H9 (cell line): ENCODE measurements around the gene DACH1. TPM values are rescaled to one million over a fixed set of nuclear protein-coding genes. Genes with fewer than 3 reads are reported as not detected.

Experiments
- DNase-seq: peaks from one replicate; pipeline ENCODE4 v3.0.0-alpha.2; 2017
- H2AFZ ChIP-seq: one replicate; pipeline ENCODE4 v1.6.1; 2013; ENCODE audit warnings: mild to moderate bottlenecking, low read length, control low read depth, moderate library complexity
- H2AK5ac ChIP-seq: 2 replicates; pipeline ENCODE4 v1.6.1; 2013; ENCODE audit warnings: low read length, control low read depth, mixed read lengths; ENCODE audit not compliant: insufficient read length
- H2BK120ac ChIP-seq: one replicate; pipeline ENCODE4 v1.6.1; 2013; ENCODE audit warnings: low read depth, mild to moderate bottlenecking, low read length, control low read depth, inconsistent platforms; ENCODE audit not compliant: poor library complexity, severe bottlenecking
- H2BK12ac ChIP-seq: 2 replicates; pipeline ENCODE4 v1.6.1; 2013; ENCODE audit warnings: low read length, control low read depth, mixed read lengths, low read depth; ENCODE audit not compliant: insufficient read length
- H2BK15ac ChIP-seq: 2 replicates; pipeline ENCODE4 v1.6.1; 2013; ENCODE audit warnings: low read depth, low read length, control low read depth
- H2BK20ac ChIP-seq: one replicate; pipeline ENCODE4 v1.6.1; 2013; ENCODE audit warnings: low read depth, mild to moderate bottlenecking, low read length, control low read depth, inconsistent platforms; ENCODE audit not compliant: poor library complexity, severe bottlenecking
- H2BK5ac ChIP-seq: 2 replicates; pipeline ENCODE4 v1.6.1; 2013; ENCODE audit warnings: low read length, control low read depth, mixed read lengths; ENCODE audit not compliant: insufficient read length
- H3K14ac ChIP-seq: 2 replicates; pipeline ENCODE4 v1.6.1; 2013; ENCODE audit warnings: low read length, control low read depth; ENCODE audit not compliant: insufficient read depth
- H3K18ac ChIP-seq: 2 replicates; pipeline ENCODE4 v1.6.1; 2013; ENCODE audit warnings: low read depth, mild to moderate bottlenecking, mixed read lengths, low read length, control low read depth; ENCODE audit not compliant: insufficient read length
- H3K23ac ChIP-seq: 2 replicates; pipeline ENCODE4 v1.6.1; 2013; ENCODE audit warnings: low read length, control low read depth, mixed read lengths, low read depth; ENCODE audit not compliant: insufficient read length
- H3K23me2 ChIP-seq: 2 replicates; pipeline ENCODE4 v1.6.1; 2013; ENCODE audit warnings: low read depth, mild to moderate bottlenecking, mixed read lengths, low read length, control low read depth; ENCODE audit not compliant: insufficient read length, poor library complexity, severe bottlenecking
- H3K27ac ChIP-seq: 2 replicates; pipeline ENCODE4 v1.5.1; 2013; ENCODE audit warnings: low read length, control low read depth, mixed read lengths, low read depth; ENCODE audit not compliant: insufficient read length
- H3K27me3 ChIP-seq: 2 replicates; pipeline ENCODE4 v1.6.1; 2013; ENCODE audit warnings: low read length, control low read depth, inconsistent platforms; ENCODE audit not compliant: insufficient read depth
- H3K4ac ChIP-seq: 2 replicates; pipeline ENCODE4 v1.6.1; 2013; ENCODE audit warnings: low read depth, mild to moderate bottlenecking, control low read depth, inconsistent platforms, low read length, moderate library complexity
- H3K4me1 ChIP-seq: 2 replicates; pipeline ENCODE4 v1.6.1; 2013; ENCODE audit warnings: low read length, control low read depth, inconsistent platforms; ENCODE audit not compliant: insufficient read depth
- H3K4me2 ChIP-seq: 2 replicates; pipeline ENCODE4 v1.6.1; 2013; ENCODE audit warnings: low read length, control low read depth, mixed read lengths; ENCODE audit not compliant: insufficient read length, insufficient read depth
- H3K56ac ChIP-seq: 2 replicates; pipeline ENCODE4 v1.6.1; 2013; ENCODE audit warnings: low read depth, mild to moderate bottlenecking, mixed read lengths, low read length, control low read depth; ENCODE audit not compliant: insufficient read length
- H3K79me1 ChIP-seq: 2 replicates; pipeline ENCODE4 v1.6.1; 2013; ENCODE audit warnings: low read depth, mild to moderate bottlenecking, moderate library complexity, low read length, control low read depth, inconsistent platforms; ENCODE audit not compliant: insufficient read depth, poor library complexity, severe bottlenecking
- H3K79me2 ChIP-seq: 2 replicates; pipeline ENCODE4 v1.6.1; 2013; ENCODE audit warnings: low read length, control low read depth, inconsistent platforms; ENCODE audit not compliant: insufficient read depth
- H3K9ac ChIP-seq: 2 replicates; pipeline ENCODE4 v1.6.1; 2013; ENCODE audit warnings: low read length, control low read depth, mixed read lengths; ENCODE audit not compliant: insufficient read length; ENCODE audit errors: extremely low read depth
- H3K9me3 ChIP-seq: one replicate; pipeline ENCODE4 v1.6.1; 2013; ENCODE audit warnings: low read depth, low read length, inconsistent platforms; ENCODE audit not compliant: control insufficient read depth
- H3T11ph ChIP-seq: one replicate; pipeline ENCODE4 v1.6.1; 2013; ENCODE audit warnings: mild to moderate bottlenecking, low read length, control low read depth, inconsistent platforms
- H4K20me1 ChIP-seq: one replicate; pipeline ENCODE4 v1.6.1; 2013; ENCODE audit not compliant: control insufficient read depth, insufficient read length, insufficient read depth
- H4K5ac ChIP-seq: 2 replicates; pipeline ENCODE4 v1.6.1; 2013; ENCODE audit warnings: low read depth, mild to moderate bottlenecking, mixed read lengths, low read length, control low read depth; ENCODE audit not compliant: insufficient read length
- H4K8ac ChIP-seq: replicated peaks from 2 replicates; pipeline ENCODE4 v1.6.1; 2013; ENCODE audit warnings: low read length, control low read depth, mixed read lengths, low read depth; ENCODE audit not compliant: insufficient read length
- H4K91ac ChIP-seq: 2 replicates; pipeline ENCODE4 v1.6.1; 2013; ENCODE audit warnings: low read depth, mild to moderate bottlenecking, moderate library complexity, mixed read lengths, low read length, control low read depth; ENCODE audit not compliant: insufficient read length
- H3K27ac Mint-ChIP-seq, 3 experiments: 2 replicates in 2 of 3; 3 replicates in 1 of 3; pipeline ENCODE4 v1.8.0; 2020 to 2021; ENCODE audit warnings: mixed read lengths in 3 of 3, mild to moderate bottlenecking in 1 of 3, moderate library complexity in 1 of 3
- H3K27me3 Mint-ChIP-seq: 2 replicates; pipeline ENCODE4 v1.8.0; 2021; ENCODE audit warnings: low read depth, mild to moderate bottlenecking, moderate library complexity, mixed read lengths
- H3K36me3 Mint-ChIP-seq, 3 experiments: 2 replicates in 2 of 3; 3 replicates in 1 of 3; pipeline ENCODE4 v1.8.0; 2020 to 2021; ENCODE audit warnings: low read depth in 3 of 3, mixed read lengths in 3 of 3; ENCODE audit not compliant: insufficient read depth in 1 of 3
- H3K4me1 Mint-ChIP-seq, 2 experiments: 2 replicates each; pipeline ENCODE4 v1.8.0; 2020; ENCODE audit warnings: mixed read lengths in 2 of 2
- H3K4me3 Mint-ChIP-seq, 2 experiments: 2 replicates in 1 of 2; 3 replicates in 1 of 2; pipeline ENCODE4 v1.8.0; 2020 to 2021; ENCODE audit warnings: mild to moderate bottlenecking in 2 of 2, mixed read lengths in 2 of 2, moderate library complexity in 1 of 2
- H3K9me3 Mint-ChIP-seq, 2 experiments: 2 replicates in 1 of 2; 3 replicates in 1 of 2; pipeline ENCODE4 v1.8.0; 2020; ENCODE audit warnings: mild to moderate bottlenecking in 2 of 2, mixed read lengths in 2 of 2, moderate library complexity in 1 of 2
- CTCF ChIP-seq: fragments of 200-600 bp; sonication (generic); conservative IDR thresholded peaks from 3 replicates; pipeline ENCODE4 v1.8.0; 2021; ENCODE audit warnings: antibody characterized with exemption, mild to moderate bottlenecking
- total RNA-seq: library from RNA; stranded (reverse); gene quantifications from 2 replicates; pipeline ENCODE4 v1.2.1, GENCODE V29; 2021

DACH1 gene
- total RNA-seq, 1 experiment from 2014 or later: not detected

GRCh38 chr13:71770710-71771109 is 96.3 kb downstream of the DACH1 start:
- H3K27ac Mint-ChIP-seq: no peak overlapping the region
- Histone ChIP-seq H2BK20ac (no peak overlapping the region), H3K4ac (no peak overlapping the region), H3K27ac (no peak overlapping the region), H3K23ac (no peak overlapping the region), H3K23me2 (no peaks in the 10 kb centered on the region), H3K4me2 (no peak overlapping the region), H2BK12ac (no peak overlapping the region), H3K27me3 (no peaks in the 10 kb centered on the region), H4K8ac (no peak overlapping the region), H2AK5ac (no peak overlapping the region), H3K18ac (no peak overlapping the region), H4K20me1 (no peaks in the 10 kb centered on the region), H3K79me1 (no peaks in the 10 kb centered on the region), H3K4me1 (no peaks in the 10 kb centered on the region), H3T11ph (no peak overlapping the region), H3K56ac (no peak overlapping the region), H2BK5ac (no peak overlapping the region), H2AFZ (no peak overlapping the region), H4K5ac (no peak overlapping the region), H3K9ac (no peak overlapping the region), H2BK15ac (no peak overlapping the region), H3K14ac (no peak overlapping the region), H4K91ac (no peak overlapping the region), H3K9me3 (no peaks in the 10 kb centered on the region), H2BK120ac (no peak overlapping the region), H3K79me2 (no peaks in the 10 kb centered on the region)
- peaks cover 0 to 3% of the 10 kb centered on the region in 2 experiments; a peak in 2 of 5 replicates for H3K9me3 Mint-ChIP-seq
- no peaks in the 10 kb centered on the region; a peak in 1 of 4 replicates for H3K4me1 Mint-ChIP-seq
- TF ChIP-seq CTCF: no peak
- no peaks in the 10 kb centered on the region for H3K27me3 Mint-ChIP-seq
- no peak overlapping the region for H3K4me3 Mint-ChIP-seq
- peaks cover 0 to 4% (median 2%) of the 10 kb centered on the region in 3 experiments; a peak in 3 of 7 replicates for H3K36me3 Mint-ChIP-seq
- DNase-seq: no peak
